H9 (cell line): ENCODE results near the gene NFAM1. TPM values are rescaled to one million over a fixed set of nuclear protein-coding genes. Genes with fewer than 3 reads are reported as not detected.

Experiments
- DNase-seq: peaks from one replicate; pipeline ENCODE4 v3.0.0-alpha.2; 2017
- H2AFZ ChIP-seq: one replicate; pipeline ENCODE4 v1.6.1; 2013; ENCODE audit warnings: mild to moderate bottlenecking, low read length, control low read depth, moderate library complexity
- H2AK5ac ChIP-seq: 2 replicates; pipeline ENCODE4 v1.6.1; 2013; ENCODE audit warnings: low read length, control low read depth, mixed read lengths; ENCODE audit not compliant: insufficient read length
- H2BK120ac ChIP-seq: one replicate; pipeline ENCODE4 v1.6.1; 2013; ENCODE audit warnings: low read depth, mild to moderate bottlenecking, low read length, control low read depth, inconsistent platforms; ENCODE audit not compliant: poor library complexity, severe bottlenecking
- H2BK12ac ChIP-seq: 2 replicates; pipeline ENCODE4 v1.6.1; 2013; ENCODE audit warnings: low read length, control low read depth, mixed read lengths, low read depth; ENCODE audit not compliant: insufficient read length
- H2BK15ac ChIP-seq: 2 replicates; pipeline ENCODE4 v1.6.1; 2013; ENCODE audit warnings: low read depth, low read length, control low read depth
- H2BK20ac ChIP-seq: one replicate; pipeline ENCODE4 v1.6.1; 2013; ENCODE audit warnings: low read depth, mild to moderate bottlenecking, low read length, control low read depth, inconsistent platforms; ENCODE audit not compliant: poor library complexity, severe bottlenecking
- H2BK5ac ChIP-seq: 2 replicates; pipeline ENCODE4 v1.6.1; 2013; ENCODE audit warnings: low read length, control low read depth, mixed read lengths; ENCODE audit not compliant: insufficient read length
- H3K14ac ChIP-seq: 2 replicates; pipeline ENCODE4 v1.6.1; 2013; ENCODE audit warnings: low read length, control low read depth; ENCODE audit not compliant: insufficient read depth
- H3K18ac ChIP-seq: 2 replicates; pipeline ENCODE4 v1.6.1; 2013; ENCODE audit warnings: low read depth, mild to moderate bottlenecking, mixed read lengths, low read length, control low read depth; ENCODE audit not compliant: insufficient read length
- H3K23ac ChIP-seq: 2 replicates; pipeline ENCODE4 v1.6.1; 2013; ENCODE audit warnings: low read length, control low read depth, mixed read lengths, low read depth; ENCODE audit not compliant: insufficient read length
- H3K23me2 ChIP-seq: 2 replicates; pipeline ENCODE4 v1.6.1; 2013; ENCODE audit warnings: low read depth, mild to moderate bottlenecking, mixed read lengths, low read length, control low read depth; ENCODE audit not compliant: insufficient read length, poor library complexity, severe bottlenecking
- H3K27ac ChIP-seq: 2 replicates; pipeline ENCODE4 v1.5.1; 2013; ENCODE audit warnings: low read length, control low read depth, mixed read lengths, low read depth; ENCODE audit not compliant: insufficient read length
- H3K27me3 ChIP-seq: 2 replicates; pipeline ENCODE4 v1.6.1; 2013; ENCODE audit warnings: low read length, control low read depth, inconsistent platforms; ENCODE audit not compliant: insufficient read depth
- H3K4ac ChIP-seq: 2 replicates; pipeline ENCODE4 v1.6.1; 2013; ENCODE audit warnings: low read depth, mild to moderate bottlenecking, control low read depth, inconsistent platforms, low read length, moderate library complexity
- H3K4me1 ChIP-seq: 2 replicates; pipeline ENCODE4 v1.6.1; 2013; ENCODE audit warnings: low read length, control low read depth, inconsistent platforms; ENCODE audit not compliant: insufficient read depth
- H3K4me2 ChIP-seq: 2 replicates; pipeline ENCODE4 v1.6.1; 2013; ENCODE audit warnings: low read length, control low read depth, mixed read lengths; ENCODE audit not compliant: insufficient read length, insufficient read depth
- H3K56ac ChIP-seq: 2 replicates; pipeline ENCODE4 v1.6.1; 2013; ENCODE audit warnings: low read depth, mild to moderate bottlenecking, mixed read lengths, low read length, control low read depth; ENCODE audit not compliant: insufficient read length
- H3K79me1 ChIP-seq: 2 replicates; pipeline ENCODE4 v1.6.1; 2013; ENCODE audit warnings: low read depth, mild to moderate bottlenecking, moderate library complexity, low read length, control low read depth, inconsistent platforms; ENCODE audit not compliant: insufficient read depth, poor library complexity, severe bottlenecking
- H3K79me2 ChIP-seq: 2 replicates; pipeline ENCODE4 v1.6.1; 2013; ENCODE audit warnings: low read length, control low read depth, inconsistent platforms; ENCODE audit not compliant: insufficient read depth
- H3K9ac ChIP-seq: 2 replicates; pipeline ENCODE4 v1.6.1; 2013; ENCODE audit warnings: low read length, control low read depth, mixed read lengths; ENCODE audit not compliant: insufficient read length; ENCODE audit errors: extremely low read depth
- H3K9me3 ChIP-seq: one replicate; pipeline ENCODE4 v1.6.1; 2013; ENCODE audit warnings: low read depth, low read length, inconsistent platforms; ENCODE audit not compliant: control insufficient read depth
- H3T11ph ChIP-seq: one replicate; pipeline ENCODE4 v1.6.1; 2013; ENCODE audit warnings: mild to moderate bottlenecking, low read length, control low read depth, inconsistent platforms
- H4K20me1 ChIP-seq: one replicate; pipeline ENCODE4 v1.6.1; 2013; ENCODE audit not compliant: control insufficient read depth, insufficient read length, insufficient read depth
- H4K5ac ChIP-seq: 2 replicates; pipeline ENCODE4 v1.6.1; 2013; ENCODE audit warnings: low read depth, mild to moderate bottlenecking, mixed read lengths, low read length, control low read depth; ENCODE audit not compliant: insufficient read length
- H4K8ac ChIP-seq: replicated peaks from 2 replicates; pipeline ENCODE4 v1.6.1; 2013; ENCODE audit warnings: low read length, control low read depth, mixed read lengths, low read depth; ENCODE audit not compliant: insufficient read length
- H4K91ac ChIP-seq: 2 replicates; pipeline ENCODE4 v1.6.1; 2013; ENCODE audit warnings: low read depth, mild to moderate bottlenecking, moderate library complexity, mixed read lengths, low read length, control low read depth; ENCODE audit not compliant: insufficient read length
- H3K27ac Mint-ChIP-seq, 3 experiments: 2 replicates in 2 of 3; 3 replicates in 1 of 3; pipeline ENCODE4 v1.8.0; 2020 to 2021; ENCODE audit warnings: mixed read lengths in 3 of 3, mild to moderate bottlenecking in 1 of 3, moderate library complexity in 1 of 3
- H3K27me3 Mint-ChIP-seq: 2 replicates; pipeline ENCODE4 v1.8.0; 2021; ENCODE audit warnings: low read depth, mild to moderate bottlenecking, moderate library complexity, mixed read lengths
- H3K36me3 Mint-ChIP-seq, 3 experiments: 2 replicates in 2 of 3; 3 replicates in 1 of 3; pipeline ENCODE4 v1.8.0; 2020 to 2021; ENCODE audit warnings: low read depth in 3 of 3, mixed read lengths in 3 of 3; ENCODE audit not compliant: insufficient read depth in 1 of 3
- H3K4me1 Mint-ChIP-seq, 2 experiments: 2 replicates each; pipeline ENCODE4 v1.8.0; 2020; ENCODE audit warnings: mixed read lengths in 2 of 2
- H3K4me3 Mint-ChIP-seq, 2 experiments: 2 replicates in 1 of 2; 3 replicates in 1 of 2; pipeline ENCODE4 v1.8.0; 2020 to 2021; ENCODE audit warnings: mild to moderate bottlenecking in 2 of 2, mixed read lengths in 2 of 2, moderate library complexity in 1 of 2
- H3K9me3 Mint-ChIP-seq, 2 experiments: 2 replicates in 1 of 2; 3 replicates in 1 of 2; pipeline ENCODE4 v1.8.0; 2020; ENCODE audit warnings: mild to moderate bottlenecking in 2 of 2, mixed read lengths in 2 of 2, moderate library complexity in 1 of 2
- CTCF ChIP-seq: fragments of 200-600 bp; sonication (generic); conservative IDR thresholded peaks from 3 replicates; pipeline ENCODE4 v1.8.0; 2021; ENCODE audit warnings: antibody characterized with exemption, mild to moderate bottlenecking
- WGBS: extraction: QIAGEN DNeasy Blood & Tissue Kit; methylation state at CpG from one replicate; pipeline ENCODE4 v1.1.7; 2013; ENCODE audit warnings: missing lambda C conversion rate, low lambda C conversion rate, mixed read lengths; ENCODE audit not compliant: insufficient read length; ENCODE audit errors: extremely low coverage; 5-methylcytosine and 5-hydroxymethylcytosine counted together
- total RNA-seq: library from RNA; stranded (reverse); gene quantifications from 2 replicates; pipeline ENCODE4 v1.2.1, GENCODE V29; 2021

NFAM1 gene
- total RNA-seq, 1 experiment from 2014 or later: 0.68 TPM

- Histone ChIP-seq H3K9ac (no peak overlapping the region), H2BK15ac (no peak overlapping the region), H3K23me2 (no peaks in the 10 kb centered on the region), H3K18ac (no peak overlapping the region), H4K5ac (no peak overlapping the region), H3K4me1 (no peaks in the 10 kb centered on the region), H4K91ac (no peak overlapping the region), H3K56ac (no peak overlapping the region), H3T11ph (no peak overlapping the region), H2AFZ (no peak overlapping the region), H2BK120ac (no peak overlapping the region), H3K4ac (no peak overlapping the region), H3K9me3 (no peaks in the 10 kb centered on the region), H3K4me2 (no peak overlapping the region), H3K14ac (no peak overlapping the region), H4K20me1 (no peaks in the 10 kb centered on the region), H2AK5ac (no peak overlapping the region), H2BK20ac (no peak overlapping the region), H3K27me3 (no peaks in the 10 kb centered on the region), H2BK12ac (no peak overlapping the region), H3K79me1 (no peaks in the 10 kb centered on the region), H3K27ac (no peak overlapping the region), H4K8ac (no peak overlapping the region), H2BK5ac (no peak overlapping the region), H3K79me2 (no peaks in the 10 kb centered on the region), H3K23ac (no peak overlapping the region)
- Mint-ChIP-seq H3K27ac (no peak overlapping the region), H3K9me3 (no peaks in the 10 kb centered on the region; a peak in 1 of 5 replicates), H3K27me3 (peaks cover 33% of the 10 kb centered on the region), H3K36me3 (no peaks in the 10 kb centered on the region), H3K4me1 (peaks cover 28 to 37% of the 10 kb centered on the region in 2 experiments), H3K4me3 (no peak overlapping the region; a peak in 1 of 5 replicates)
- TF ChIP-seq CTCF: no peak
- no CpG with 5 or more reads among the region's 9 CpGs for WGBS
- no peak for DNase-seq
Observed at GRCh38 chr22:42404266-42404665, 27.9 kb downstream of the NFAM1 start.
